ENCODE measurements around the gene EFNB2. TPM values are rescaled to one million over a fixed set of nuclear protein-coding genes. Genes with fewer than 3 reads are reported as not detected.

The EFNB2 gene
- total and polyA plus RNA-seq, 2 of the 13 experiments (the other 11 are each of a cell fraction or from before 2014, with no cell fraction given), result 0.11 to 0.20 TPM

DNA sequence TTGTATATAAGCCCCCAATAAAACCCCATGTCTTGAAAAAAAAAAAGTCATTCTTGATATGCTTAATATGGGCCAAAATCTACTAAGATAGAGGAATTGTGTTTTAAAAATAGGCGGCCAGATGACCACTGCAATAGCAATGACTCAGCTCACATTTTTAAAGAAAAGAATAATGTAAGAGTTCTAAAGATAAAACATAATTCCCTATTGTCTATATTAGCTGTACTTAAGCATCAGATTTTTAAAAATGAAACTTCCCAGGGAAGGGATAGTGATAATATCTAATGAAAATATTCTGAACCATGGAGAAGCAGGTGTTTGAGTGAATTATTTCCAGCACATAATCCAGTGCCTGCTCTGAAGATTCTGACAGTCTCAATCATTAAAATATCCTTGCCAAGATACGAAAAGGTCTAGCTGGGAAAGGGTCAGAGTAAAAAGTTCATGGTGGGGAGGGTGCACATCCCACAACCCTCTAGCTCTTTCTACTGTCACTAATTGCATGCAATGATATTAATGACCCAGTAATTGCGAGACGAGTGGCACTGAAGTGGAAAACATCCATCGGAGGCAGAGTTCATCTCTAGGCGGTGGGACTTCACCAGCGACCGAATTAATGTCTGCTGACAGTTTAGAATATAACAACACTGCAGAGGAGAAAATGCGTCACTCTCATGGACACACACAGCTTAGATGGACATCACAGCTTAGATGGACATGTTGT, 31.6 kb downstream of the EFNB2 start:
- ChIA-PET POLR2A (no interaction called here), CTCF (ENCODE audit: low intra/inter-chr PET ratio, low total read pairs) (no interaction called here)
- Histone ChIP-seq H4K20me1 (ENCODE audit: insufficient read depth, low read length) (no peaks in the 10 kb centered on the region), H3K4me2 (ENCODE audit: low read depth, low read length) (no peak overlapping the region), H3K27ac (ENCODE audit: extremely low read length, insufficient read depth, low read length) (no peak overlapping the region), H3K4me1 (ENCODE audit: insufficient read depth, low read length) (no peaks in the 10 kb centered on the region), H3K79me2 (ENCODE audit: insufficient read depth, low read length) (no peaks in the 10 kb centered on the region), H2AFZ (ENCODE audit: low read length) (no peak overlapping the region), H3K27me3 (ENCODE audit: control insufficient read depth in 1 of 2, insufficient read depth in 2 of 2, low read length in 2 of 2) (no peaks in the 10 kb centered on the region), H3K9me3 (ENCODE audit: low read length) (no peaks in the 10 kb centered on the region), H3K9ac (ENCODE audit: insufficient read depth, low read depth, low read length) (no peak overlapping the region), H3K36me3 (replicated peaks in 1 of 2; ENCODE audit: control insufficient read depth in 1 of 2, insufficient read depth in 2 of 2, low read length in 2 of 2) (no peaks in the 10 kb centered on the region), H3K4me3 (replicated peaks in 1 of 3; ENCODE audit: insufficient read depth in 1 of 3, low read depth in 2 of 3, low read length in 3 of 3) (no peak overlapping the region)
- DNase-seq (ENCODE audit: low spot score) (no peak), ATAC-seq (no peak), FAIRE-seq (no peak)
- no TSS peak for BruUV-seq (replicated peaks)
- 35% methylated on average over 9 of the region's 9 CpGs for WGBS (ENCODE audit: low lambda C conversion rate)
- intact Hi-C loops (cut with micrococcal nuclease; ENCODE audit: unreplicated experiment) (no loop called here), in situ Hi-C loops (cut with HindIII; ENCODE audit: extremely low pct_ligation_motif_present, low pct_unique_long_range_greater_than_20kb) (no loop called here)
- no peak for TF ChIP-seq ZNF510 (CRISPR knock-in tag; IDR thresholded peaks at IDR 0.05; ENCODE audit: low read depth)
- no peak for TF ChIP-seq ZNF275 (CRISPR knock-in tag; IDR thresholded peaks at IDR 0.05; ENCODE audit: borderline replicate concordance)
- no peak for TF ChIP-seq CREB3 (CRISPR knock-in tag; IDR thresholded peaks at IDR 0.05)
- TF ChIP-seq ZNF496 (CRISPR knock-in tag; IDR thresholded peaks at IDR 0.05; ENCODE audit: insufficient replicate concordance), result no peak
- TF ChIP-seq THAP8 (CRISPR knock-in tag; IDR thresholded peaks at IDR 0.05; ENCODE audit: borderline replicate concordance), result no peak
- no peak for TF ChIP-seq TRIM24 (CRISPR knock-in tag; IDR thresholded peaks at IDR 0.05)
- TF ChIP-seq, protein P1, sequence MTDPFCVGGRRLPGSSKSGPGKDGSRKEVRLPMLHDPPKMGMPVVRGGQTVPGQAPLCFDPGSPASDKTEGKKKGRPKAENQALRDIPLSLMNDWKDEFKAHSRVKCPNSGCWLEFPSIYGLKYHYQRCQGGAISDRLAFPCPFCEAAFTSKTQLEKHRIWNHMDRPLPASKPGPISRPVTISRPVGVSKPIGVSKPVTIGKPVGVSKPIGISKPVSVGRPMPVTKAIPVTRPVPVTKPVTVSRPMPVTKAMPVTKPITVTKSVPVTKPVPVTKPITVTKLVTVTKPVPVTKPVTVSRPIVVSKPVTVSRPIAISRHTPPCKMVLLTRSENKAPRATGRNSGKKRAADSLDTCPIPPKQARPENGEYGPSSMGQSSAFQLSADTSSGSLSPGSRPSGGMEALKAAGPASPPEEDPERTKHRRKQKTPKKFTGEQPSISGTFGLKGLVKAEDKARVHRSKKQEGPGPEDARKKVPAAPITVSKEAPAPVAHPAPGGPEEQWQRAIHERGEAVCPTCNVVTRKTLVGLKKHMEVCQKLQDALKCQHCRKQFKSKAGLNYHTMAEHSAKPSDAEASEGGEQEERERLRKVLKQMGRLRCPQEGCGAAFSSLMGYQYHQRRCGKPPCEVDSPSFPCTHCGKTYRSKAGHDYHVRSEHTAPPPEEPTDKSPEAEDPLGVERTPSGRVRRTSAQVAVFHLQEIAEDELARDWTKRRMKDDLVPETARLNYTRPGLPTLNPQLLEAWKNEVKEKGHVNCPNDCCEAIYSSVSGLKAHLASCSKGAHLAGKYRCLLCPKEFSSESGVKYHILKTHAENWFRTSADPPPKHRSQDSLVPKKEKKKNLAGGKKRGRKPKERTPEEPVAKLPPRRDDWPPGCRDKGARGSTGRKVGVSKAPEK (CRISPR knock-in tag; IDR thresholded peaks at IDR 0.05; ENCODE audit: borderline replicate concordance), result no peak
- TF ChIP-seq BORCS8-MEF2B (CRISPR knock-in tag; IDR thresholded peaks at IDR 0.05), result no peak
- TF ChIP-seq RAD21 (CRISPR knock-in tag; IDR thresholded peaks at IDR 0.05), result no peak
- TF ChIP-seq ZNF788 (CRISPR knock-in tag; IDR thresholded peaks at IDR 0.05; ENCODE audit: borderline replicate concordance), result no peak
- TF ChIP-seq, protein P2, sequence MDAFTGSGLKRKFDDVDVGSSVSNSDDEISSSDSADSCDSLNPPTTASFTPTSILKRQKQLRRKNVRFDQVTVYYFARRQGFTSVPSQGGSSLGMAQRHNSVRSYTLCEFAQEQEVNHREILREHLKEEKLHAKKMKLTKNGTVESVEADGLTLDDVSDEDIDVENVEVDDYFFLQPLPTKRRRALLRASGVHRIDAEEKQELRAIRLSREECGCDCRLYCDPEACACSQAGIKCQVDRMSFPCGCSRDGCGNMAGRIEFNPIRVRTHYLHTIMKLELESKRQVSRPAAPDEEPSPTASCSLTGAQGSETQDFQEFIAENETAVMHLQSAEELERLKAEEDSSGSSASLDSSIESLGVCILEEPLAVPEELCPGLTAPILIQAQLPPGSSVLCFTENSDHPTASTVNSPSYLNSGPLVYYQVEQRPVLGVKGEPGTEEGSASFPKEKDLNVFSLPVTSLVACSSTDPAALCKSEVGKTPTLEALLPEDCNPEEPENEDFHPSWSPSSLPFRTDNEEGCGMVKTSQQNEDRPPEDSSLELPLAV (CRISPR knock-in tag; conservative IDR thresholded peaks at IDR 0.05; ENCODE audit: low read depth), result no peak
- no peak for TF ChIP-seq ISL2 (CRISPR knock-in tag; IDR thresholded peaks at IDR 0.05)
- TF ChIP-seq, protein P3, sequence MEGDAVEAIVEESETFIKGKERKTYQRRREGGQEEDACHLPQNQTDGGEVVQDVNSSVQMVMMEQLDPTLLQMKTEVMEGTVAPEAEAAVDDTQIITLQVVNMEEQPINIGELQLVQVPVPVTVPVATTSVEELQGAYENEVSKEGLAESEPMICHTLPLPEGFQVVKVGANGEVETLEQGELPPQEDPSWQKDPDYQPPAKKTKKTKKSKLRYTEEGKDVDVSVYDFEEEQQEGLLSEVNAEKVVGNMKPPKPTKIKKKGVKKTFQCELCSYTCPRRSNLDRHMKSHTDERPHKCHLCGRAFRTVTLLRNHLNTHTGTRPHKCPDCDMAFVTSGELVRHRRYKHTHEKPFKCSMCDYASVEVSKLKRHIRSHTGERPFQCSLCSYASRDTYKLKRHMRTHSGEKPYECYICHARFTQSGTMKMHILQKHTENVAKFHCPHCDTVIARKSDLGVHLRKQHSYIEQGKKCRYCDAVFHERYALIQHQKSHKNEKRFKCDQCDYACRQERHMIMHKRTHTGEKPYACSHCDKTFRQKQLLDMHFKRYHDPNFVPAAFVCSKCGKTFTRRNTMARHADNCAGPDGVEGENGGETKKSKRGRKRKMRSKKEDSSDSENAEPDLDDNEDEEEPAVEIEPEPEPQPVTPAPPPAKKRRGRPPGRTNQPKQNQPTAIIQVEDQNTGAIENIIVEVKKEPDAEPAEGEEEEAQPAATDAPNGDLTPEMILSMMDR (CRISPR knock-in tag; IDR thresholded peaks at IDR 0.05), result no peak
- no peak for TF ChIP-seq PHF20 (CRISPR knock-in tag; IDR thresholded peaks at IDR 0.05)
